ENCODE results near the gene C5orf46.

- TF ChIP-seq CTCF (IDR thresholded peaks at IDR 0.05) (no peak), POLR2A (IDR thresholded peaks at IDR 0.05) (no peak)
Observed at GRCh38 chr5:147911427-147911826, 5.1 kb upstream of the C5orf46 start.

Data from esophagus squamous epithelium (tissue), 4 donors.